Measurements from ENCODE around the gene SPOPL.

GRCh38 chr2:138507267-138507666 lies 5.7 kb downstream of the SPOPL start:
- TF ChIP-seq, protein P1, sequence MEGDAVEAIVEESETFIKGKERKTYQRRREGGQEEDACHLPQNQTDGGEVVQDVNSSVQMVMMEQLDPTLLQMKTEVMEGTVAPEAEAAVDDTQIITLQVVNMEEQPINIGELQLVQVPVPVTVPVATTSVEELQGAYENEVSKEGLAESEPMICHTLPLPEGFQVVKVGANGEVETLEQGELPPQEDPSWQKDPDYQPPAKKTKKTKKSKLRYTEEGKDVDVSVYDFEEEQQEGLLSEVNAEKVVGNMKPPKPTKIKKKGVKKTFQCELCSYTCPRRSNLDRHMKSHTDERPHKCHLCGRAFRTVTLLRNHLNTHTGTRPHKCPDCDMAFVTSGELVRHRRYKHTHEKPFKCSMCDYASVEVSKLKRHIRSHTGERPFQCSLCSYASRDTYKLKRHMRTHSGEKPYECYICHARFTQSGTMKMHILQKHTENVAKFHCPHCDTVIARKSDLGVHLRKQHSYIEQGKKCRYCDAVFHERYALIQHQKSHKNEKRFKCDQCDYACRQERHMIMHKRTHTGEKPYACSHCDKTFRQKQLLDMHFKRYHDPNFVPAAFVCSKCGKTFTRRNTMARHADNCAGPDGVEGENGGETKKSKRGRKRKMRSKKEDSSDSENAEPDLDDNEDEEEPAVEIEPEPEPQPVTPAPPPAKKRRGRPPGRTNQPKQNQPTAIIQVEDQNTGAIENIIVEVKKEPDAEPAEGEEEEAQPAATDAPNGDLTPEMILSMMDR (IDR thresholded peaks at IDR 0.05) = no peak
- no peak for TF ChIP-seq POLR2A (IDR thresholded peaks at IDR 0.05)
